Measurements from ENCODE around the gene TDP1.
"Not testable (repeated sequence)": the region's sequence is repeated elsewhere in the genome, so short reads cannot be mapped to it uniquely, and the experiment has no call there.

The TDP1 gene

DNA sequence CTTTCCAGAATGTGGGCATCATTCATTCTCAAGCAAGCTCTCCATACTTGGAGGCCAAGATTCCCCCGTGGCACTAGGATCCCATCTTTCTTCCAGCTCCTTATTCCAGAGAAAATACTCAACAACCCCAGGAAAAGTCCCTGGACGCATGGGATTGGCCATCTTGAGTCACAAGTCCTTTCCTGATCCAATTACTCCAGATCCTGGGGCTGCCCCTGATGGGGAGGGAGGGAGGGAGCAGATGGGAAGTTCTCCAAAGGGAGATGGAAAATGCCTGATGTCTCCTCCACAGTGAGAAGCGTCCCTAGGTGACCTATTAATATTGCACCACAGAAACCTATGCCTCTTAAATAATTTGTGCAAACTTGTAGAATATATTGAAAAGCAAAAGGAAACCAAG is 93.7 kb downstream of the TDP1 start:
- no peak for DNase-seq (ENCODE audit: low read depth, low spot score)

DNA sequence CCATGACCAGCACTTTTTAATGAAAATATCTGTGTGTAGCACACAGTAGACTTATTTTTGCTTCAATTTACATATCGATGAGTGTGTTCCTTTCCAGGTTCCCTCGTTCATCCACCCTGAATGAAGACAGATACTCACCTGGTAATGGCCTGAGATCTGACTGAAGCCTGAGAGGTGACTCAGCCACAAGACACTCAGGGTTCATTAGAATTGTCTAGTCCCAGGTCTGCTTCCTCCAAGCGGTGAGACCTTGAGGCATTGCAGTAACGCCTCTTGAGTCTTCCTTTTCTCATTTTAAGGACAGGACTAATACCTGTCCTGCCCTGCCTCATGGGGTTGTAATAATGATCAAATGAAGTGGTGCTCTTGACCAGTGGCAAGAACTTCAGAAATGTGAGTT is 94.5 kb downstream of the TDP1 start:
- no peak for DNase-seq (ENCODE audit: low read depth, low spot score)

DNA sequence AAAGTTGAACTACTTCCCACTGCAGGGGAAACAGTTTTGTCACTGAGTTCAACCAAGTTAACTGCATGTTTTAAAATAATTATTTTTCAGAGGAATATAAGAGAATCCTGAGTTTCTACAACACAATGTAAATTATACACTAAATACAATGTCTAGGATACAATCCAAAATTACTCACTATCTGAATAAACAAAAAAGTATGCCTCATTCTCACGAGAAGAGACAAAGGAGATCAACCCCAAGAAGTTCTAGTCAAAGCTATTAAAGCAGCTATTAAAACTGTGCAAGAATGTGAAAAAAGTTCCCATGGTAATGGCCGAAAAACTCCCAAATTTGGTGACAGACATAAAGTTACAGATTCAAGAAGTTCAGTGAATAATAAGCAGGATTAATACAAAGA is 97.3 kb downstream of the TDP1 start:
- no peak for DNase-seq (ENCODE audit: low read depth, low spot score)

GRCh38 chr14:90054803-90055202 is 99.1 kb downstream of the TDP1 start:
- no peak for DNase-seq (ENCODE audit: low read depth, low spot score)

- DNase-seq (ENCODE audit: low read depth, low spot score) = no peak
Observed at GRCh38 chr14:90056826-90057225, 101.1 kb downstream of the TDP1 start.

DNA sequence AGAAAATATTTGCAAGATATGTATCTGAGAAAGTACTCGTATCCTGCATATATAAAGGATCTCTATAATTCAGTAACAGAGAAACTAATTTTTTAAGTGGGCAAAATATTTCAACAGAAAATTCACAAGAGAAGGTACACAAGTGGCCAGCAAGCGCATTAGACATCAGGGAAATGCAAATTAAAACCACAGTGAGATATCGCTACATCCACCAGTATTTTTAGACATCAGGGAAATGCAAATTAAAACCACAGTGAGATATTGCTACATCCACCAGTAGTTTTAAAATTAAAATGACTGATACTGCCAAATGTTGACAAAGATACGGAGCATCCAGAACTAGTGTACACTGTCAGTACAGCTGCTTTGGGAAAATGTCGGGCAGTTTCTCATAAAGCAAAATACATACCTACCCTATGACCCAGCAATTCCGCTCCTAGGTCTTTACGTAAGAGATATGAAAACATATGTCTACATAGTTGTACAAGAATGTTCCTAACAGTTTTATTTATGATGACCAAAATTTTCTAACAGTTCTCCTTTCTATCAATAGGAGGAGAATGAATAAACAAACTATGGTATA is 103.2 kb downstream of the TDP1 start:
- DNase-seq (ENCODE audit: low read depth, low spot score) = no peak

- DNase-seq (ENCODE audit: low read depth, low spot score) = peak; percentile 10
Observed at GRCh38 chr14:90060312-90060964, 104.7 kb downstream of the TDP1 start.

GRCh38 chr14:90060965-90061684 is 105.4 kb downstream of the TDP1 start:
- DNase-seq (ENCODE audit: low read depth, low spot score) = no peak

DNA sequence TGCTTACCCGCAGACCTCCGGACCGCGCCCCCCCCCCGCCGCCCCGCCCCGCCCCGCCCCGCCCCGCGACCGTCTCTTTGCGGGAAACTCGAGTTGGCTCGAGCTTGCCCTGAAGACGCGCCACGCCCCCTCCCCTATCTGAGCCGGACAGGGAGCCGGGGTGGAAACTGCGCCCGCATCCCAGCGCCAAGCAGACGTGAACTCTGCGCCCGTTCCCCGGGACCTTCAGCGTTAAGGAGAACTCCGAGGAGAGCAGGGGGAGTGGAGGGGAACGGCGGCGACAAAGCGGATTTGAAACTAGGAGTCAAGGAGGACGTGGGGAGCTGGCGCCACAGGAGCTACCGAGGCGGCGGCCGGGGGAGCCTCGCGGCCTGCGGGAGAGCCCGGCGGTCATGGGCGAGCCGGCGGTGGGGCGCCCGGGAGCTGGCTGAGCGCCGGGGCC is 106.0 kb downstream of the TDP1 start, which contains the start of gene KCNK13:
TSS of gene KCNK13 (plus strand) at position 310 of the 442 bp plus-strand sequence. CDS start 212 bp downstream, outside the sequence.
- no peak for DNase-seq (ENCODE audit: low read depth, low spot score)

DNA sequence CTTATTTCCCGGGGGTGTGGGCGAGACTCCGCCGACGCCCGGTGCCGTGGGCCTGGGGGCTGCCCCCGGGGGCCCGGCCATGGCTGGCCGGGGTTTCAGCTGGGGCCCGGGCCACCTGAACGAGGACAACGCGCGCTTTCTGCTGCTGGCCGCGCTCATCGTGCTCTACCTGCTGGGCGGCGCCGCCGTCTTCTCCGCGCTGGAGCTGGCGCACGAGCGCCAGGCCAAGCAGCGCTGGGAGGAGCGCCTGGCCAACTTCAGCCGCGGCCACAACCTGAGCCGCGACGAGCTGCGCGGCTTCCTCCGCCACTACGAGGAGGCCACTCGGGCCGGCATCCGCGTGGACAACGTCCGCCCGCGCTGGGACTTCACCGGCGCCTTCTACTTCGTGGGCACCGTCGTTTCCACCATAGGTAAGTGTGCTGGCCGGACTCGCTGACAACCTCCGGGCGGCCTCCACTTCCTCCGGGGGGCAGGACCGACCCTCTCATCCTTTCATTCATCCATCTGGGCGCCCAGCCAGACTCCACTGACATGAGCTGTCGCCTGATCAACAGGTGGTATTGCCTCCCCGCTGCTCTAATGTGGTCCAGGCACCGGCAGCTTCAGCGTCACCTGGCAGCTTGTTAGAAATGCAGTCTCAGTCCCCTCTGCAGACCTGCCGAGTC is 106.5 kb downstream of the TDP1 start:
- DNase-seq (ENCODE audit: low read depth, low spot score) = no peak

DNA sequence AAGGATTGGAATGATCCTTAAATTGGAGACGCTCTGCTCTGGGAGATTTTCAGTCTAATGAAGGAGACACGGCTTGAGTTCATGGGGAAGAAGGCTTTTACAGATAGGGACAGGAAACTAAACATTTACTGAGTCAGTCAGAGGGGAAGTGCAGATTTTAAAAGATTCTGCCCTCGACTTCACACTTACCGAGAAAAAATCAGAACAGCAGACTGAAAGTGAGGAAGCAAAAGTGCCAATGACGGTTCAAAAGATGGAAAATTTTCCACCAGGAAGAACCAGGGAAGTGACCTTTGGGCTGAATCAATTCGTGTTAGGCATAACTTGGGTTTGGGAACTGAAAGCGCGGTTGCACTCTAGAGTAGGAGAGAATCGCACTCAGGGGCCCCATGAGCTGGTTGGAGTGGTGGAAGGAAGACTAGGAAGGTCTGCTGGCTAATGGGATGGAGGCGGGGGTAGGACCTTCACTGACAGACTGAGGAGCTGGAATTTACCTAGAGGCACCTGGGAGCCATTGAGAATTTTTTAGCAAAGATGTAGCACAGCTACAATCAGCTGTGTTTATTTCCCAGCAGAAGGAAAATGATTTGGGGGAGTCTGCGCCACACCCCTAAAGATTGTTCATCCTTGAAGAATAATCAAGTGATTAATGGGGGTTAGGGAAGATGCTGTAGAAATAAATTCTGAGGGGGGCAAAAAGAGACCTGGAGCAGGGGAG is 107.3 kb downstream of the TDP1 start:
- DNase-seq (ENCODE audit: low read depth, low spot score) = no peak

DNA sequence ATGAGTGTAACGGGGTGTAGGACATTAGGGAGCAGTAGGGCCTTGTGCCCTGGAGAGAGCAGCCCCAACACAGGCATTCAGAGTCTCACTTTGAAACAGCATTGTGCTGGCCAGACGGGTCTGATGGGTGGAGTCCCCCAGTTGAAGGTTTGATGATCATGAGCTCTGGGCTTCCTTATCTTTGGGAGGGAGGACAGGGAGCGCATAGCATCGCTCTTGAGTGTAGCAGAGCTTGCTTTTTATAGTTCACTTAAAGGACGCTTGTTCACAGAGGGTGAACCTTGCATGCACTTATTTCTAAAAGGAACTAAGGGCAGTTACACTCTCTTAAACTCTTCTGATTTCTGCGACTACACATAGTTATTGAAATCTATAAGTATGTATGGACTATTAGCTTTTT is 116.6 kb downstream of the TDP1 start:
- no peak for DNase-seq (ENCODE audit: low read depth, low spot score)

- no peak for DNase-seq (ENCODE audit: low read depth, low spot score)
Observed at GRCh38 chr14:90079576-90079975, 123.8 kb downstream of the TDP1 start.

- DNase-seq (ENCODE audit: low read depth, low spot score) = no peak
Observed at GRCh38 chr14:90087433-90087832, 131.7 kb downstream of the TDP1 start.

GRCh38 chr14:90088176-90088575 is 132.4 kb downstream of the TDP1 start:
- no peak for DNase-seq (ENCODE audit: low read depth, low spot score)

GRCh38 chr14:90089486-90089885 is 133.8 kb downstream of the TDP1 start:
- DNase-seq (ENCODE audit: low read depth, low spot score) = not testable (repeated sequence)

DNA sequence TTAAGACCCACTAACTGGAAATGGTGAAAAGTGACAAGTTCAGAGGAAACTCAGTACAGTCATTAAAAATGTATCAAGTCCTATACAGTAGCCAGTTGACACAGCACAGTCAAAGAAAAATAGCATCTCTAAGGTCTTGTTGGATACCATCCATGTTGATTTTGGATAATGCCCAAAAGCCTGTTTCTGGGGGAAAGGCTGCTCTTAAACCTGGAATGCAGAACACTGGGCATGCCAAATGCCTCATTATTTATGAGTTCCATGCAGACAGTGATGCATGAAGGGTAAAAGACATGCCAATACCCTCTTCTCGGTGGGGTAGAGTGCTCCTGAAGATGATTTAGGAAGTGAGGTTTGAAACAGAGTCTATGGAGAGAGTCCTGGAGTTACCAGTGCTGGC is 135.7 kb downstream of the TDP1 start:
- no peak for DNase-seq (ENCODE audit: low read depth, low spot score)

- no peak for DNase-seq (ENCODE audit: low read depth, low spot score)
Observed at GRCh38 chr14:90093942-90094595, 138.3 kb downstream of the TDP1 start.

Measured in activated CD4-positive, CD25-positive, alpha-beta regulatory T cell treated with anti-CD3 and anti-CD28 coated beads, Interleukin-2, amount 50 U/mL, for 16 hours (primary cell).